ENCODE measurements around the gene CYP27C1. TPM values are rescaled to one million over a fixed set of nuclear protein-coding genes. Genes with fewer than 3 reads are reported as not detected.
A peak's percentile ranks its signal among the peaks of the same experiment; 100 is the strongest.

Gene CYP27C1, protein sequence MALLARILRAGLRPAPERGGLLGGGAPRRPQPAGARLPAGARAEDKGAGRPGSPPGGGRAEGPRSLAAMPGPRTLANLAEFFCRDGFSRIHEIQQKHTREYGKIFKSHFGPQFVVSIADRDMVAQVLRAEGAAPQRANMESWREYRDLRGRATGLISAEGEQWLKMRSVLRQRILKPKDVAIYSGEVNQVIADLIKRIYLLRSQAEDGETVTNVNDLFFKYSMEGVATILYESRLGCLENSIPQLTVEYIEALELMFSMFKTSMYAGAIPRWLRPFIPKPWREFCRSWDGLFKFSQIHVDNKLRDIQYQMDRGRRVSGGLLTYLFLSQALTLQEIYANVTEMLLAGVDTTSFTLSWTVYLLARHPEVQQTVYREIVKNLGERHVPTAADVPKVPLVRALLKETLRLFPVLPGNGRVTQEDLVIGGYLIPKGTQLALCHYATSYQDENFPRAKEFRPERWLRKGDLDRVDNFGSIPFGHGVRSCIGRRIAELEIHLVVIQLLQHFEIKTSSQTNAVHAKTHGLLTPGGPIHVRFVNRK
- under 1 TPM in 2 of 4 donors, not detected in 2; under 0.01 to 0.26 TPM for total RNA-seq

DNA sequence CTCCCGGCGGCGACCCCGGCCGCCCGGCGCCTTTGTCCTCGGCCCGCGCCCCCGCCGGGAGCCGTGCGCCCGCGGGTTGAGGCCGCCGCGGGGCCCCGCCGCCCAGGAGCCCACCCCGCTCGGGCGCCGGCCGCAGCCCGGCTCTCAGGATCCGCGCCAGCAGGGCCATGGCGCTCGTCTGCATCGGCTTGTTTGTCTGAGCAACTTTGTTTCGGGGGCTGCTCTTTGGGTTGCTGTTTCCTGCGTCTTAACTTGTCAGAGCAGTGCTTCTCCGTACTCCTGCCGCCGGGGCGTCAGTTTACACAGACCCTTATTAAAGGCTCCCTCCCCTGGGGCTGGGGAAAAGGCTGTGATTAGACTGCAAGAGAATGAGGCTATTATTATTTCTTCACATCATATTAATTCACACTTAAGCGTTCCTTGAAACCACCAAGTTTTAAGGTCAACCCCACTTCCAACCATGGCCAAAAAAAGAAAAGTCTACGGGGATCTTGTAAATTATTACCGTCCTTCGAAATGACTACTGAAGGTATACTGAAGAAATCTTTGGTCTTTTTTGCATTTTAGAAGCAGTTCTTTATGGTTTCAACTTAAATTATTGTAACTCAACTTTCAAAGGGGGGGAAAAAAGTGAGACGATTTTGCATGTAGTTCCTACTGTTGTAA, at the start of gene CYP27C1:
TSS of gene CYP27C1 (minus strand) at position 198 of the 666 bp plus-strand sequence. CDS start at position 169, 29 bp downstream.
- Histone ChIP-seq H3K27me3 (peaks cover 6 to 48% (median 24%) of the 10 kb centered on the region in 4 donors), H3K4me3 (peak within 1 kb of the TSS; percentile 56 to 69 (median 58)), H3K4me1 (peaks cover 10 to 27% (median 25%) of the 10 kb centered on the region in 4 donors), H3K9me3 (peaks cover 0 to 4% (median 0%) of the 10 kb centered on the region in 4 donors), H3K27ac (replicated peaks in 1 of 4) (no peak within 1 kb of the TSS), H3K36me3 (no peaks in the 10 kb centered on the region)
- intact Hi-C loops (cut with DNase I), result no loop called here
- 4% methylated on average over 26 of the region's 43 CpGs for WGBS
- no peak for TF ChIP-seq POLR2AphosphoS5 (IDR thresholded peaks at IDR 0.05)
- no peak for DNase-seq (ENCODE audit: extremely low spot score)

DNA sequence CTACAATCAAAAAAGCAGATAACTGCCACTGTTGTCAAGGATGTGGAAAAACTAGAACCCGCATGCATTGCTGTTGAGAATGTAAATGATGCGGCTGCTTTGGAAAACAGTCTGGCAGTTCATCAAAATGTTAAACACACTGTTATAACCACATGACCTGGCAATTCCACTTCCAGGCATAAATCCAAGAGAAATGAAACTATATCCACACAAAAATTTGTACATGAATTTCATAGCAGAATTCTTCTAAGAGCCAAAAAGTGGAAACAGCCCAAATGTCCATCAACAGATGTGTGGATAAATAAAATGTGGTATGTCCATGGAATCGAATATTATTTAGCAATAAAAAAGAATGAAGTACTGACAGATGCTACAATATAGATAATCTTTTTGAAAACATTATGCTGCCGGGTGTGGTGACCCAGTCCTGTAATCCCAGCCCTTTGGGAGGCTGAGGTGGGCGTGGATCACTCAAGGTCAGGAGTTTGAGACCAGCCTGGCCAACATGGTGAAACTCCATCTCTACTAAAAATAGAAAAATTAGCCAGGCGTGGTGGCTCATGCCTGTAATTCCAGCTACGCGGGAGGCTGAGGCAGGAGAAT, 41.8 kb upstream of the CYP27C1 start:
- 73% methylated on average over 8 of the region's 8 CpGs for WGBS
- Histone ChIP-seq H3K27ac (replicated peaks in 1 of 4) (no peak overlapping the region), H3K27me3 (no peaks in the 10 kb centered on the region), H3K4me3 (no peak overlapping the region), H3K36me3 (peaks cover 37 to 73% (median 61%) of the 10 kb centered on the region in 4 donors), H3K4me1 (no peaks in the 10 kb centered on the region), H3K9me3 (no peaks in the 10 kb centered on the region)
- no peak for DNase-seq (ENCODE audit: extremely low spot score)
- TF ChIP-seq, protein P1, sequence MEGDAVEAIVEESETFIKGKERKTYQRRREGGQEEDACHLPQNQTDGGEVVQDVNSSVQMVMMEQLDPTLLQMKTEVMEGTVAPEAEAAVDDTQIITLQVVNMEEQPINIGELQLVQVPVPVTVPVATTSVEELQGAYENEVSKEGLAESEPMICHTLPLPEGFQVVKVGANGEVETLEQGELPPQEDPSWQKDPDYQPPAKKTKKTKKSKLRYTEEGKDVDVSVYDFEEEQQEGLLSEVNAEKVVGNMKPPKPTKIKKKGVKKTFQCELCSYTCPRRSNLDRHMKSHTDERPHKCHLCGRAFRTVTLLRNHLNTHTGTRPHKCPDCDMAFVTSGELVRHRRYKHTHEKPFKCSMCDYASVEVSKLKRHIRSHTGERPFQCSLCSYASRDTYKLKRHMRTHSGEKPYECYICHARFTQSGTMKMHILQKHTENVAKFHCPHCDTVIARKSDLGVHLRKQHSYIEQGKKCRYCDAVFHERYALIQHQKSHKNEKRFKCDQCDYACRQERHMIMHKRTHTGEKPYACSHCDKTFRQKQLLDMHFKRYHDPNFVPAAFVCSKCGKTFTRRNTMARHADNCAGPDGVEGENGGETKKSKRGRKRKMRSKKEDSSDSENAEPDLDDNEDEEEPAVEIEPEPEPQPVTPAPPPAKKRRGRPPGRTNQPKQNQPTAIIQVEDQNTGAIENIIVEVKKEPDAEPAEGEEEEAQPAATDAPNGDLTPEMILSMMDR (IDR thresholded peaks at IDR 0.05), result no peak
- TF ChIP-seq POLR2AphosphoS5 (IDR thresholded peaks at IDR 0.05) (no peak), POLR2A (IDR thresholded peaks at IDR 0.05; ENCODE audit: low read depth) (no peak), EP300 (IDR thresholded peaks at IDR 0.05) (no peak)
- intact Hi-C loops (cut with DNase I), result no loop called here

DNA sequence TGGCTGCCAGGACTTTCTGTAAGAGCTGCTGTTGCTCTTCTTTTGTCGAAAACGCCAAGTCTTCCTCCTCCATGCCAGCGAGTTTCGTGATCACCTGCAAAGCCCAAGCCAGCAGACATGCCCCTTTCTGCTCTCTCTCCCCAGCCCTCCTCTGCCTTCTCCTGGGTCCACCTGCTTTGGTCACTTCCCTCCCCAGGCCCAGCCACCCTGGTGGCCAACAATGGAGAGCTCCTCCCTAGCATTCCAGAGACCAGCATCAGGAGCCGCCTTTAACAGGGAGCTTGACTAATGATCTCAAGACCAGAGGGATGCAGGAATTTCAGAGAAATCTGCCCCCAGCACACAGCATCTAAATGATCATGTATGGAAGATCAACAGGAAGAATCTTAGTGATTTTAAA, 39.3 kb upstream of the CYP27C1 start:
- H3K4me3 ChIP-seq, result no peak overlapping the region
- no peak for DNase-seq (ENCODE audit: extremely low spot score)
- peaks cover 42 to 78% (median 66%) of the 10 kb centered on the region in 4 donors for H3K36me3 ChIP-seq
- no peaks in the 10 kb centered on the region for H3K27me3 ChIP-seq
- 98% methylated on average over 5 of the region's 5 CpGs for whole genome bisulfite sequencing
- TF ChIP-seq POLR2AphosphoS5 (IDR thresholded peaks at IDR 0.05) (no peak), POLR2A (IDR thresholded peaks at IDR 0.05; ENCODE audit: low read depth) (no peak), EP300 (IDR thresholded peaks at IDR 0.05) (no peak)
- TF ChIP-seq, protein P1 (IDR thresholded peaks at IDR 0.05), result no peak
- H3K9me3 ChIP-seq, result no peaks in the 10 kb centered on the region
- no peak overlapping the region for H3K27ac ChIP-seq (replicated peaks in 1 of 4)
- no peaks in the 10 kb centered on the region for H3K4me1 ChIP-seq
- intact Hi-C loops (cut with DNase I), result no loop called here

DNA sequence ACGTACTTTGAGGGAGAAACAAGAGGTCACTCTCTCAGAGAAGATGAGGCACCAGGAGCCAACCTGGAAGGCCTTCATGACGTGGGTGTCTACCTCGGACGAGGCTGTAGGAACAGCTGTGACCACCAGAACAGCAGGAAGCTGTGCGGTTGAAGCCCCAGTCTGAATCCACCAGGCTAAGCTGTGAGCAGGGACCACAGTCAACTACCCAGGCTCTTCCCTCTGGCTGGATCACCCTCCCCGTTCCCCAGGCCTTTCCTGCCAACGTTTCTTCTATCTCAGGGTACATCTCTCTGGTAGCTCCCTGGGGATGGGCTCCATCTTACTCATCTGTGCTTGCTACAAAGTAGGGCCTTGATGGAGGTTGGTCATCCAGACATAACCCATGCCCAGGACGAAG, 36.8 kb upstream of the CYP27C1 start:
- intact Hi-C loops (cut with DNase I), result no loop called here
- Histone ChIP-seq H3K27ac (replicated peaks in 1 of 4) (no peak overlapping the region), H3K27me3 (no peaks in the 10 kb centered on the region), H3K36me3 (peaks cover 42 to 58% (median 56%) of the 10 kb centered on the region in 4 donors), H3K4me3 (no peak overlapping the region), H3K4me1 (no peaks in the 10 kb centered on the region), H3K9me3 (no peaks in the 10 kb centered on the region)
- TF ChIP-seq, protein P1 (IDR thresholded peaks at IDR 0.05), result no peak
- TF ChIP-seq POLR2AphosphoS5 (IDR thresholded peaks at IDR 0.05), result no peak
- no peak for TF ChIP-seq POLR2A (IDR thresholded peaks at IDR 0.05; ENCODE audit: low read depth)
- no peak for TF ChIP-seq EP300 (IDR thresholded peaks at IDR 0.05)
- 75% methylated on average over 8 of the region's 8 CpGs for WGBS
- DNase-seq (ENCODE audit: extremely low spot score), result no peak

DNA sequence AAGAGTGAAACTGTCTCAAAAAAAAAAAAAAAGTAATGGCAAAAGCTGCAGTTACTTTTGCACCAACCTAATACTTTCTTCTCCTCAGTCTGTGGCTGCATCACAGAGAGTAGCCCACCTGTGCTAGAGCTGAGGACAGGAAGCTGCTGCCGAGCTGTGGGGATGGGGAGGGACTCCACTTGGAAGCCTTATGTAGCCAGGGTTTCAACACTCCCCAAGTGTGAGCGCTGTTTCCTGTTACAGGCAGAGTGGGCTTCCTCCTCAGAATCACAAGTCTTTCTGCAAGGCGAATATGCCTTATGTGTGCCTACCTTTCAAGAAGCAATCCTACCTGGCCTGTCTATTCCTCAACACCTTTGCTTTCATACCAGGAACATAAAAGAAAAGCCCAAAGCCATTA, 36.3 kb upstream of the CYP27C1 start:
- intact Hi-C loops (cut with DNase I), result no loop called here
- no peak for DNase-seq (ENCODE audit: extremely low spot score)
- TF ChIP-seq POLR2AphosphoS5 (IDR thresholded peaks at IDR 0.05), result no peak
- TF ChIP-seq, protein P1 (IDR thresholded peaks at IDR 0.05), result no peak
- TF ChIP-seq POLR2A (IDR thresholded peaks at IDR 0.05; ENCODE audit: low read depth), result no peak
- TF ChIP-seq EP300 (IDR thresholded peaks at IDR 0.05), result no peak
- WGBS, result 85% methylated on average over 3 of the region's 3 CpGs
- Histone ChIP-seq H3K9me3 (no peaks in the 10 kb centered on the region), H3K36me3 (peaks cover 42 to 53% (median 51%) of the 10 kb centered on the region in 4 donors), H3K4me3 (no peak overlapping the region), H3K27me3 (no peaks in the 10 kb centered on the region), H3K27ac (replicated peaks in 1 of 4) (no peak overlapping the region), H3K4me1 (no peaks in the 10 kb centered on the region)

Measured in esophagus muscularis mucosa (tissue), 4 donors.